Muscle of leg (tissue), 11 donors: Measurements from ENCODE around the gene SH3BGRL3. TPM values are rescaled to one million over a fixed set of nuclear protein-coding genes. Genes with fewer than 3 reads are reported as not detected.

Experiments used
- DNase-seq: peaks from one replicate; pipeline ENCODE4 v3.0.0; 2013
- H3K27ac ChIP-seq: one replicate; pipeline ENCODE4 v1.5.1; 2013; ENCODE audit warnings: mild to moderate bottlenecking, low read length, control low read depth
- H3K27me3 ChIP-seq: one replicate; pipeline ENCODE4 v1.6.1; 2013; ENCODE audit warnings: low read length; ENCODE audit not compliant: control insufficient read depth, insufficient read depth
- H3K36me3 ChIP-seq: one replicate; pipeline ENCODE4 v1.6.1; 2013; ENCODE audit warnings: low read length; ENCODE audit not compliant: control insufficient read depth, insufficient read depth
- H3K4me1 ChIP-seq: one replicate; pipeline ENCODE4 v1.6.1; 2013; ENCODE audit warnings: low read length; ENCODE audit not compliant: control insufficient read depth, insufficient read depth
- H3K4me3 ChIP-seq: one replicate; pipeline ENCODE4 v1.5.1; 2013; ENCODE audit warnings: low read length, control low read depth
- H3K9me3 ChIP-seq: replicated peaks from 2 replicates; pipeline ENCODE4 v1.6.1; 2013; ENCODE audit warnings: low read depth, low read length; ENCODE audit not compliant: control insufficient read depth
- WGBS: methylation state at CpG from one replicate; pipeline ENCODE4 v1.1.5; 2013; ENCODE audit warnings: missing lambda C conversion rate; ENCODE audit not compliant: insufficient coverage; 5-methylcytosine and 5-hydroxymethylcytosine counted together
- polyA plus RNA-seq, 8 donors: library from polyadenylated mRNA; unstranded; fragments of 120-200 nt; gene quantifications; one replicate each; pipeline versions ENCODE4 v1.2.1 to v1.2.3, GENCODE V29; 2013; ENCODE audit warnings: inconsistent platforms in 1 of 8, low replicate concordance in 1 of 8; ENCODE audit not compliant: insufficient read length in 8 of 8, insufficient read depth in 1 of 8
- total RNA-seq: library from RNA; stranded (reverse); fragments of 120-200 nt; gene quantifications from one replicate; pipeline ENCODE4 v1.2.4, GENCODE V29; 2013

SH3BGRL3 gene
- total and polyA plus RNA-seq, 9 donors, result 12.2 to 85.2 (median 60.7) TPM

DNA sequence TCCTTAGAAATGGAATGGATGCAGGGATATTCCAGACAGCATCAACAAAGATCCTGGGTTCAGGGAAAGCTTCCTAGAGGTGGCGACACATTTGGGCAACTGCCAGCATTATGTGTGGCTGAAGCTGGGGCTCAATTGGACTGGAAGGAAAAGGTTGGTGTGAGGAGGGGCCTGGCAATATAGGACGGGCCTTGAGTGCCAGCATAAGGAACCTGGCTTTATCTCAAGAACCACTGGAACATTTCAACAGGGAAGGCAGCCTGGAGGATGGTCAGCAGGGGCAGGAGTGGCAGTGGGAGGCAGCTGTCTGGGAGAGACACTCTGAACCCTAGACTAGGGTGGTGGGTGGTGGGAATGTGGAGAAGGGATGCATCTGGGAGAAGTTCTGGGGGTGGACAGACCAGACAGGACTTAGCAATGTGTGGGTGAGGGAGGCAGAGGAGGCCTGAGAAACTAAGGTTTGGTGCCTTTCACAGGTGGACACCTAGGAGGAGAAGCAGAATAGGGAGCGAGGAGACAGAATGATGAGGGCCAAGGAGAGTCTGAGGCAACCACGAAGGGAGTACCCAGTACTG lies 3.5 kb downstream of the SH3BGRL3 start:
- Histone ChIP-seq H3K4me1 (peaks cover 73% of the 10 kb centered on the region), H3K27ac (no peak overlapping the region), H3K27me3 (no peaks in the 10 kb centered on the region), H3K4me3 (no peak overlapping the region), H3K36me3 (peaks cover 13% of the 10 kb centered on the region), H3K9me3 (no peaks in the 10 kb centered on the region)
- WGBS, result 73% methylated on average over 4 of the region's 4 CpGs
- no peak for DNase-seq

- no peak for DNase-seq
- 89% methylated on average over 9 of the region's 12 CpGs for WGBS
- Histone ChIP-seq H3K27me3 (no peaks in the 10 kb centered on the region), H3K36me3 (peaks cover 13% of the 10 kb centered on the region), H3K4me3 (no peak overlapping the region), H3K27ac (no peak overlapping the region), H3K4me1 (peaks cover 74% of the 10 kb centered on the region), H3K9me3 (no peaks in the 10 kb centered on the region)
These were observed 4.1 kb downstream of the SH3BGRL3 start for GRCh38 chr1:26283871-26284596.

DNA sequence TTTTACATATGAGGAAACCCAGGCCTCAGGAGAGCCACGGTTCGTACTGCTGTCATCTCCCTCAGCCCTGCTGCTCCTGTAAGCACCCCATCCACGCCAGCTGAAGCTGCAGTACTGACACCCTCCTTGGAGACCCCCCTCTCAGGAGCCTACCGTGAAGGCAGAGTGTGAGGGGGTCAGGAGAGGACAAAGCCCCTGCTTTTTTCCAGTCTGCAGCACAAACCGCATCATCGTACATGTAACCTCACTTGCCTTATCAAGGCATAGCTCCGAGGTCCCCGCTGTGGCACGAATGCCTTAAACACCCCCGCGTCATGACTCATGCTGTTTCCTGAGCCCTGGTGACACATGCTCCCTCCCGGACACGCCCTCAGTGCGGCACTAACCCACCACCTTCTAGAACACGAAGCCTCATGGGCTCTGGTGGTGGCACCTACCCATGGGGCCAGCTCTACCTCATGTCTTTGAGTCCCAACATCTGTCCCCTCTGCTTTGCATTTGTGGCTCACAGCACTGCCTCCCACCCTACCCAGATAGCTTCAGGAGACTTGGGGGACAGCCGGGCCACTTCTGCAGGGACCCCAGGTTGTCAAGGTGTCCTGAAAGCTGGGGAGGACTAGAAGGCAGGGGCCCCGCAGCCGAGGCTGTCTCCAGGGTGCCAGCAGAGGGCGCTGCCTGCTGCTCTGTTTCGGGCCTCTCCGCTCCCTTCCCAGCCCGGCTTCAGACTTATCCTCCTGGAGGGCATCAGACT lies 4.9 kb downstream of the SH3BGRL3 start:
- Histone ChIP-seq H3K36me3 (peaks cover 13% of the 10 kb centered on the region), H3K27me3 (no peaks in the 10 kb centered on the region), H3K9me3 (no peaks in the 10 kb centered on the region), H3K27ac (no peak overlapping the region), H3K4me1 (peaks cover 73% of the 10 kb centered on the region), H3K4me3 (no peak overlapping the region)
- no peak for DNase-seq
- WGBS, result 60% methylated on average over 15 of the region's 22 CpGs

- H3K36me3 ChIP-seq, result peaks cover 13% of the 10 kb centered on the region
- H3K9me3 ChIP-seq, result no peaks in the 10 kb centered on the region
- no peak for DNase-seq
- WGBS, result 87% methylated on average over 15 of the region's 19 CpGs
- H3K27me3 ChIP-seq, result no peaks in the 10 kb centered on the region
- no peak overlapping the region for H3K4me3 ChIP-seq
- no peak overlapping the region for H3K27ac ChIP-seq
- peaks cover 76% of the 10 kb centered on the region for H3K4me1 ChIP-seq
These were observed 5.6 kb downstream of the SH3BGRL3 start for GRCh38 chr1:26285366-26286063.

GRCh38 chr1:26286064-26286416 lies 6.2 kb downstream of the SH3BGRL3 start:
- no CpG with 5 or more reads among the region's 2 CpGs for WGBS
- Histone ChIP-seq H3K4me3 (no peak overlapping the region), H3K36me3 (peaks cover 13% of the 10 kb centered on the region), H3K9me3 (no peaks in the 10 kb centered on the region), H3K4me1 (peaks cover 77% of the 10 kb centered on the region), H3K27me3 (no peaks in the 10 kb centered on the region), H3K27ac (no peak overlapping the region)
- DNase-seq, result no peak

GRCh38 chr1:26287033-26287711 lies 7.3 kb downstream of the SH3BGRL3 start:
- no peaks in the 10 kb centered on the region for H3K9me3 ChIP-seq
- H3K36me3 ChIP-seq, result peaks cover 10% of the 10 kb centered on the region
- H3K4me1 ChIP-seq, result peaks cover 74% of the 10 kb centered on the region
- H3K4me3 ChIP-seq, result no peak overlapping the region
- no peaks in the 10 kb centered on the region for H3K27me3 ChIP-seq
- 59% methylated on average over 5 of the region's 8 CpGs for WGBS
- peak; percentile 83 for DNase-seq
- peak overlapping the region; percentile 47 for H3K27ac ChIP-seq

DNA sequence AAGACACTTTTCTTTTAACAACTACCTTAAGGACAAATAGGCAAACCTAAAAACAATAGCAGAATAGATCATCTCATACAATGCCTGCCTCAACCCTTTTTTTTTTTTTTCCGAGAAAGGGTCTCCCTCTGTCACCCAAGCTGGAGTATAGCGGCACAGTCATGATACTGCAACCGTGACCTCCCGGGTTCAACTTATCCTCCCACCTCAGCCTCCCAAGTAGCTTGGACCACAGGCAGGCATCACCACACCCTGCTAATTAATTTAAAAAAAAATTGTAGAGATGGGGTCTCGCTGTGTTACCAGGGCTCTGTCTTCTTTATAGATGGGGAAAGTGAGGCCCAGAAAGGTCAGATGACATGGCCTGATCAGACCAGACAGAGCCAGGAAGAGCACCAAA lies 7.9 kb downstream of the SH3BGRL3 start:
- no peak overlapping the region for H3K4me3 ChIP-seq
- peaks cover 67% of the 10 kb centered on the region for H3K4me1 ChIP-seq
- WGBS, result no CpG with 5 or more reads among the region's 5 CpGs
- no peak for DNase-seq
- no peak overlapping the region for H3K27ac ChIP-seq
- no peaks in the 10 kb centered on the region for H3K27me3 ChIP-seq
- H3K9me3 ChIP-seq, result no peaks in the 10 kb centered on the region
- H3K36me3 ChIP-seq, result peaks cover 6% of the 10 kb centered on the region

- H3K4me1 ChIP-seq, result peaks cover 63% of the 10 kb centered on the region
- peak overlapping the region; percentile 35 for H3K27ac ChIP-seq
- DNase-seq, result no peak
- peaks cover 3% of the 10 kb centered on the region for H3K36me3 ChIP-seq
- WGBS, result 60% methylated on average over 4 of the region's 5 CpGs
- no peak overlapping the region for H3K4me3 ChIP-seq
- no peaks in the 10 kb centered on the region for H3K9me3 ChIP-seq
- no peaks in the 10 kb centered on the region for H3K27me3 ChIP-seq
These were observed 8.5 kb downstream of the SH3BGRL3 start for GRCh38 chr1:26288311-26288941.

DNA sequence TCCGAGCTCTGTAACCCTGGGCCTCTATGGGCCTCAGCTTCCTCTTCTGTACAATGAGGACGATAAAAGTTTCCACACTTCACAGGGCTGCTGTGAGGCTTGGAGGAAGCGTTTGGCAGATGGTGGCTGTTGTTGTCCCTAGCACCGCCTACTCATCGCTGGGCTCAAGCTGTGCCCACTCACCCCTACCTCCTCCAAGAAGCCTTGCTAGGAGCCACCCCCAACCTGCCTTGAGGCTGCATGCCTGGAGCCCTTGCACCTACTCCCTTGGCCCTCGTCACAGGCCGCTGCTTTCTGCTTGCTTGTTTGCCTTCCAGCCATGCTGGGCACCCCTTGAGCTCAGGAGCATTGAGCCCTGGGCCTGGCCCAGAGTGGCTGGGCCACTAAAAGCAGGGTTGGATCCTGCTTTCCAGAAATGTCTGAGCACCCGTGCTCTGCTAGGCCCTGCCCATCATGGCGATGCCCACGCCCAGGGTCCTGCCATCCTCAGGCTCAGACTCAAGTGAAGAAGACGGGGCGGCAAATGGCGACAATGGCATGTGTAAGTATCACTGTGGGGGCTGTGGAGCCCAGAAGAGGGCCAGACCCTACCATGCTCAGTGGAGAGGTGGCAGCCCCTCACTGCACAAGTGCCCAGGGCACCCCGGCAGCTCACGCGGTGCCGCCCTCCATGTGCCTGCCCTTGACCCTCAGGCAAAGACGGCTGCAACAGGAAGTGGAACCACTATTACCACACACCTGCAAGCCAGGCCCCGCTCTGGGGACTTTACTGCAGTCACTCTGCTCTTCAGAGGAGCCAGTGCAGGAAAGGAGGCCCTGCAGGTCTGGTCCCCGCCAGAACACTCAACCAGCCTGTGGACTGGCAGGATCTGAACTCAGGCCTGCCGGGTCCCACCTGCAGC lies 9.5 kb downstream of the SH3BGRL3 start:
- 83% methylated on average over 19 of the region's 21 CpGs for whole genome bisulfite sequencing
- no peaks in the 10 kb centered on the region for H3K27me3 ChIP-seq
- H3K27ac ChIP-seq, result peak overlapping the region; percentile 29
- peaks cover 62% of the 10 kb centered on the region for H3K4me1 ChIP-seq
- H3K9me3 ChIP-seq, result no peaks in the 10 kb centered on the region
- no peaks in the 10 kb centered on the region for H3K36me3 ChIP-seq
- no peak overlapping the region for H3K4me3 ChIP-seq
- DNase-seq, result peak; percentile 70
